ENCODE results near the gene NECTIN4.

The NECTIN4 gene

DNA sequence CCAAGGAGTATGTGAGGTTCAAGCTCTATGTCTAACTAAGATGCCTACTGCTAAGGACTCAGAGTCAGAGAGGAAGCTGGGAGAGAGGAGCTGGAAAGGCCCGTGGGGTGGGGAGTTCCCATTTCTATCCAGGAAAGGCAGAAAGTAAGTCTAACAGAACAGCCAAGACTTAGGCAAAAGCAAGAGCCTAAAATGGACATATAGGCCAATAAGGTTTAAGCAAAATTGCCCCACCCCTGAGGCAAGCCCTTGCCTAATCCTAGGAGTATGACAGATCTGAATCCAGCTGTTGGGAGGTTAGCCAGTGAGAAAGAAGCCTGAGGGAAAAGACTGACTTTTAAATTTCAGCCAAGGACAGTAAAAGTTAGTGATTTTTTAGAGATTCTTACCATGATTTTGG is 7.2 kb upstream of the NECTIN4 start:
- TF ChIP-seq CTCF (conservative IDR thresholded peaks at IDR 0.05; ENCODE audit: control insufficient read depth, insufficient read depth, low read depth, low read length), result no peak
- peak; percentile 88 for DNase-seq (ENCODE audit: low read depth)
- no peak overlapping the region for H3K4me3 ChIP-seq (ENCODE audit: control insufficient read depth, low read depth, low read length)

GRCh38 chr1:161096015-161096414 is 6.7 kb upstream of the NECTIN4 start:
- TF ChIP-seq CTCF (conservative IDR thresholded peaks at IDR 0.05; ENCODE audit: control insufficient read depth, insufficient read depth, low read depth, low read length), result no peak
- no peak for DNase-seq (ENCODE audit: low read depth)
- H3K4me3 ChIP-seq (ENCODE audit: control insufficient read depth, low read depth, low read length), result no peak overlapping the region

DNA sequence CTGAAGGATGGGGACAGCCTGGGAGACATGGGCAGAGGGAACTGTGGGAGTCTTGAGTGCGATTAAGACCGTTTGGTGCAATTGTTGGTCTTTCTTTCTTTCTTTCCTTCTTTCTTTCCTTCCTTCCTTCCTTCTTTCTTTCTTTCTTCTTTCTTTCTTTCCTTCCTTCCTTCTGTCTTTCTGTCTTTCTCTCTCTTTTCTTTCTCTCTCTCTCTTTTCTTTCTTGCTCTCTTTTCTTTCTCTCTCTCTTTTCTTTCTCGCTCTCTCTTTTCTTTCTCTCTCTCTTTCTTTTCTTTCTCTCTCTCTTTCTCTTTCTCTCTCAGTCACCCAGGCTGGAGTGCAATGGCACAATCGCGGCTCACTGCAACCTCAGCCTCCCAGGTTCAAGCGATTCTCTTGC is 5.9 kb upstream of the NECTIN4 start:
- no peak for DNase-seq (ENCODE audit: low read depth)
- no peak overlapping the region for H3K4me3 ChIP-seq (ENCODE audit: control insufficient read depth, low read depth, low read length)
- TF ChIP-seq CTCF (conservative IDR thresholded peaks at IDR 0.05; ENCODE audit: control insufficient read depth, insufficient read depth, low read depth, low read length), result no peak

DNA sequence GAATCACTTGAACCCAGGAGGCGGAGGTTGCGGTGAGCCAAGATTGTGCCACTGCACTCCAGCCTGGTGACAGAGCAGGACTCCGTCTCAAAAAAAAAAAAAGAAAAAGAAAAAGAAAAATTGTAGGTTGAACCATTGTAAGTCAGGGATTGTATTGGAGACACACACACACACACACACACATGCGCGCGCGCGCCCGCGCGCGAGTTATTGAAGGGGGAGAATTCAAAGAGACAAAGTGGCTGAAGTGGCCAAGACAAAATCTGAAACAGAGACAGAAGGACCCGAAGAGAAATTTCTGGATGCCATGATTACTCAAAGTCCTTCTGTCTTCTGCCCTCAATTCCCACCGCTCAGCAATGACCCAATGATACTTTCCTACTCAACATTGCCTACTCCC is 5.1 kb upstream of the NECTIN4 start:
- no peak for DNase-seq (ENCODE audit: low read depth)
- no peak for TF ChIP-seq CTCF (conservative IDR thresholded peaks at IDR 0.05; ENCODE audit: control insufficient read depth, insufficient read depth, low read depth, low read length)
- H3K4me3 ChIP-seq (ENCODE audit: control insufficient read depth, low read depth, low read length), result no peak overlapping the region

DNA sequence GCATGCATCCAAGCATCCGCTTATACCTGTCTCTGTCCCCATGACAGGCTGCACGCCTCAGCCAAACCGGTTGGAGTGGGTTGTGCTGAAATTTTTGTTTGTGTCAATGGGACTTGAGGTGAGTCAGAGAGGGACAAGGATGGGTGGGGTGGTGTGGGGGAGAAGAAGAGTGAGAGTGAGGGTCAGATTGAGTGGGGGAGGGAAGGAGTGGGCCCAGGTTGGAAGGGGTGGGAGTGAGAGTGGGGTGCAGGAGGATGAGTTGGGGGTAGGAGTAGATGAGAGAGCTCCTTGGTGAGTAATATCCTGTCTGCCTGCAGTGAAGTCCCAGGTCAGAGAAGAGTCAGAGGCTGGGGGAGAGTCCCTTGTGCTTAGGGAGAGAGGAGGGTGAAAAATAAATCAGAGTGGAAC is 3.3 kb upstream of the NECTIN4 start:
- peak; percentile 47 for DNase-seq (ENCODE audit: low read depth)
- TF ChIP-seq CTCF (conservative IDR thresholded peaks at IDR 0.05; ENCODE audit: control insufficient read depth, insufficient read depth, low read depth, low read length), result no peak
- H3K4me3 ChIP-seq (ENCODE audit: control insufficient read depth, low read depth, low read length), result no peak overlapping the region

GRCh38 chr1:161091796-161092507 is 2.6 kb upstream of the NECTIN4 start:
- no peak for TF ChIP-seq CTCF (conservative IDR thresholded peaks at IDR 0.05; ENCODE audit: control insufficient read depth, insufficient read depth, low read depth, low read length)
- H3K4me3 ChIP-seq (ENCODE audit: control insufficient read depth, low read depth, low read length), result no peak overlapping the region
- no peak for DNase-seq (ENCODE audit: low read depth)

DNA sequence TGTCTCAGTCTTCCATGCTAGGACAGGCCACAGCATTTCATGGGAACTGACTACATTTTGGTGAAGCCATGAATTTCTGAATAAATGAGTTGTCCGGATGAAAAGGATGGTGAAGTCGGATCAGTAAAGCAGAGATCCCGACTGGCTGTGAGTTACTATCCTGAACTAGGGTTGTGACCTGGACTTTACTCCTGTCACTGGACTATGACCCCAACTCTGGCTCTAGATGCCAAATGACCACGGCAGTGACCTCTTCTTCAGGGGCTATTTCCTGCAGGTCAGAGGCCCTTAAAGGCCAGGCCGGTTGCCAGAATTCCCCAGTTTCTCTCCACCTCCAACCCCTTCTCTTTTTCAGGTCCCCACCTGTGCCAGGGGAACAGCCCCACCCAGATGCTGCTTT is 1.7 kb upstream of the NECTIN4 start:
- TF ChIP-seq CTCF (conservative IDR thresholded peaks at IDR 0.05; ENCODE audit: control insufficient read depth, insufficient read depth, low read depth, low read length), result no peak
- DNase-seq (ENCODE audit: low read depth), result no peak
- H3K4me3 ChIP-seq (ENCODE audit: control insufficient read depth, low read depth, low read length), result no peak overlapping the region
